Suprapubic skin (tissue), 4 donors: ENCODE data around the gene NTM.

Source experiments
- CTCF ChIP-seq, 2 donors: fragments of 200-600 bp in 1 of 2; fragments of 450-650 bp in 1 of 2; sonication (generic) in 1 of 2; IDR thresholded peaks; one replicate each; pipeline ENCODE4 v1.5.1; 2016 to 2019; ENCODE audit warnings: antibody characterized with exemption in 2 of 2, mild to moderate bottlenecking in 1 of 2, moderate library complexity in 1 of 2
- POLR2A ChIP-seq, 2 donors: fragments of 450-650 bp; IDR thresholded peaks; one replicate each; pipeline ENCODE4 v1.6.1; 2017; ENCODE audit warnings: antibody characterized with exemption in 2 of 2, mild to moderate bottlenecking in 2 of 2, moderate library complexity in 2 of 2
- POLR2AphosphoS5 ChIP-seq, 3 donors: sonication (generic); formaldehyde crosslinking; IDR thresholded peaks; one replicate each; pipeline ENCODE4 v1.6.1; 2017; ENCODE audit warnings: antibody characterized with exemption in 3 of 3

- TF ChIP-seq POLR2AphosphoS5 (IDR thresholded peaks at IDR 0.05) (no peak), POLR2A (IDR thresholded peaks at IDR 0.05) (no peak), CTCF (IDR thresholded peaks at IDR 0.05) (no peak)
Observed at GRCh38 chr11:131683666-131684065, 313.3 kb downstream of the NTM start.
